Astrocyte (in vitro differentiated cells and primary cell): ENCODE data around the gene ATPAF2. TPM values are rescaled to one million over a fixed set of nuclear protein-coding genes. Genes with fewer than 3 reads are reported as not detected.

Experiments used
- DNase-seq: peaks from one replicate; pipeline ENCODE4 v3.0.0-alpha.2; 2010; ENCODE audit warnings: low read depth
- FAIRE-seq: peaks from 2 replicates; lab custom pipeline; 2011; peaks lifted over from hg19 to GRCh38; lab: Jason Lieb, UNC
- H2AFZ ChIP-seq: 2 replicates; pipeline ENCODE4 v1.6.0; 2012; ENCODE audit warnings: low read depth, low read length, inconsistent platforms
- H3K27ac ChIP-seq: 2 replicates; pipeline ENCODE4 v1.5.1; 2011; ENCODE audit warnings: low read depth, low read length, inconsistent platforms
- H3K27me3 ChIP-seq: 2 replicates; pipeline ENCODE4 v1.6.0; 2011; ENCODE audit warnings: low read length, inconsistent platforms; ENCODE audit not compliant: insufficient read depth
- H3K36me3 ChIP-seq: 2 replicates; pipeline ENCODE4 v1.5.1; 2011; ENCODE audit warnings: low read length, inconsistent platforms; ENCODE audit not compliant: insufficient read depth
- H3K4me1 ChIP-seq: 2 replicates; pipeline ENCODE4 v1.5.1; 2011; ENCODE audit warnings: low read length, inconsistent platforms; ENCODE audit not compliant: insufficient read depth
- H3K4me2 ChIP-seq: 2 replicates; pipeline ENCODE4 v1.6.0; 2012; ENCODE audit warnings: low read length, inconsistent platforms
- H3K4me3 ChIP-seq: 2 replicates; pipeline ENCODE4 v1.5.1; 2011; ENCODE audit warnings: low read depth, mild to moderate bottlenecking, low read length, inconsistent platforms; ENCODE audit not compliant: insufficient read depth
- H3K79me2 ChIP-seq: 2 replicates; pipeline ENCODE4 v1.6.0; 2012; ENCODE audit warnings: mild to moderate bottlenecking, low read length, inconsistent platforms; ENCODE audit not compliant: insufficient read depth
- H3K9ac ChIP-seq: 2 replicates; pipeline ENCODE4 v1.6.0; 2012; ENCODE audit warnings: mild to moderate bottlenecking, low read length, inconsistent platforms
- H3K9me3 ChIP-seq: 2 replicates; pipeline ENCODE4 v1.5.1; 2012; ENCODE audit warnings: low read depth, mild to moderate bottlenecking, low read length, inconsistent platforms; ENCODE audit not compliant: insufficient read depth
- H4K20me1 ChIP-seq: 2 replicates; pipeline ENCODE4 v1.6.0; 2012; ENCODE audit warnings: low read length, inconsistent platforms; ENCODE audit not compliant: insufficient read depth
- H3K27ac Mint-ChIP-seq: one replicate; pipeline ENCODE4 v1.8.0; 2021; ENCODE audit warnings: mild to moderate bottlenecking, mixed read lengths; ENCODE audit not compliant: unreplicated experiment
- H3K27me3 Mint-ChIP-seq: one replicate; pipeline ENCODE4 v1.8.0; 2021; ENCODE audit warnings: low read depth, mixed read lengths; ENCODE audit not compliant: unreplicated experiment
- H3K36me3 Mint-ChIP-seq: one replicate; pipeline ENCODE4 v1.8.0; 2021; ENCODE audit warnings: low read depth, mixed read lengths; ENCODE audit not compliant: unreplicated experiment
- H3K4me1 Mint-ChIP-seq: one replicate; pipeline ENCODE4 v1.8.0; 2021; ENCODE audit warnings: low read depth, mixed read lengths; ENCODE audit not compliant: unreplicated experiment
- H3K4me3 Mint-ChIP-seq: one replicate; pipeline ENCODE4 v1.8.0; 2021; ENCODE audit warnings: mild to moderate bottlenecking, moderate library complexity, mixed read lengths; ENCODE audit not compliant: unreplicated experiment
- H3K9me3 Mint-ChIP-seq: one replicate; pipeline ENCODE4 v1.8.0; 2021; ENCODE audit warnings: mild to moderate bottlenecking, mixed read lengths; ENCODE audit not compliant: unreplicated experiment
- EZH2 ChIP-seq: IDR thresholded peaks from 2 replicates; pipeline ENCODE4 v1.6.1; 2012; ENCODE audit warnings: mild to moderate bottlenecking, low read length, inconsistent platforms; ENCODE audit not compliant: insufficient read depth
- total RNA-seq: library from RNA; stranded (reverse); gene quantifications from 2 replicates; pipeline ENCODE4 v1.2.1, GENCODE V29; 2021
- TF ChIP-seq, protein P1 (sequence below): IDR thresholded peaks from 2 replicates; pipeline ENCODE4 v1.5.1; 2011; ENCODE audit warnings: low read depth, mild to moderate bottlenecking, inconsistent platforms, low read length, moderate library complexity; ENCODE audit not compliant: insufficient read depth

The ATPAF2 gene
- total RNA-seq, 1 donor from 2014 or later = 24.8 TPM

DNA sequence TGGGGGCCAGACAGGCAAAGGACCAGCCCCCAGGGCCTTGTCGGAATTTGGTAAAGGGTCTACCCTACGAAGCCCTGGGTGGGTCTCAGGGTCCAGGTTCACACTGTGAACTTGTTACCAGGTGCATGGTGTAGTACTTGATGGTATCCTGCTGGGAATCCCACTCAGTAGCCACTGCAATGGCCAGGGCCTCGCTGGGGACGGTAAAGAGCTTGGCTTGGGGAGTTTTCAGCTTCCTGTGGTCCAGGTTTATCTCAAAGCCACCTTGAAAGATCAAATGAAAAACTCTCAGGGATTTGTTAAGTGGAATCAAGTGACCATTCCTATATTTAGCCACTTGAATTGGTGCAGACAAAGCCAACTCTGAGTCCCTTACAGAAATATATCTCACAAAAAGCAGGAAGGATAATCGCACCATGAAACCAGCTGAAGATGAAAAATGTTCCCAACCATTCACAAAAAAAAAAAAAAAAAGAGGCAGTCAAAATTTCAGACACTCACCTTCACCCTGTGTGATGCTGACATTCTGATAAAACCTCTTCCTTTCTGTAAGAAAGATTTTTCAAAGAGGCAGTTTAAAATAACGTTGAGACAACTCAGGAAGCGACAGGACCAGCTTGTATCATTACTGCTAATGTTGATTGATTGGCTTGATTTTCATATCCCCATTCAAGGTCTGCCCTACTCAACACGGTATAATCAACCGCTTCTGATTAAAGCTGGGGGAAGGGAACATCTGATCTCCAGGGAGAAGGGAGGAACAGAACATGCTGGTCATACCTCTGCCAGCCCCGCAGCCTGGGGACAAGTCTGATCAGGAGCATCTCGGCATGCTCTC, 10.6 kb downstream of the ATPAF2 start:
- Mint-ChIP-seq H3K4me1 (peaks cover 19% of the 10 kb centered on the region), H3K36me3 (peaks cover 18% of the 10 kb centered on the region), H3K27me3 (no peaks in the 10 kb centered on the region), H3K27ac (no peak overlapping the region), H3K9me3 (no peaks in the 10 kb centered on the region), H3K4me3 (no peak overlapping the region)
- no peaks in the 10 kb centered on the region for H3K36me3 ChIP-seq
- H3K9ac ChIP-seq = no peak overlapping the region
- H3K4me1 ChIP-seq = peaks cover 21% of the 10 kb centered on the region
- H3K9me3 ChIP-seq = no peaks in the 10 kb centered on the region
- no peak for DNase-seq
- peaks cover 4% of the 10 kb centered on the region for H4K20me1 ChIP-seq
- no peak overlapping the region for H3K4me3 ChIP-seq
- no peak overlapping the region for H3K4me2 ChIP-seq
- TF ChIP-seq, protein P1, sequence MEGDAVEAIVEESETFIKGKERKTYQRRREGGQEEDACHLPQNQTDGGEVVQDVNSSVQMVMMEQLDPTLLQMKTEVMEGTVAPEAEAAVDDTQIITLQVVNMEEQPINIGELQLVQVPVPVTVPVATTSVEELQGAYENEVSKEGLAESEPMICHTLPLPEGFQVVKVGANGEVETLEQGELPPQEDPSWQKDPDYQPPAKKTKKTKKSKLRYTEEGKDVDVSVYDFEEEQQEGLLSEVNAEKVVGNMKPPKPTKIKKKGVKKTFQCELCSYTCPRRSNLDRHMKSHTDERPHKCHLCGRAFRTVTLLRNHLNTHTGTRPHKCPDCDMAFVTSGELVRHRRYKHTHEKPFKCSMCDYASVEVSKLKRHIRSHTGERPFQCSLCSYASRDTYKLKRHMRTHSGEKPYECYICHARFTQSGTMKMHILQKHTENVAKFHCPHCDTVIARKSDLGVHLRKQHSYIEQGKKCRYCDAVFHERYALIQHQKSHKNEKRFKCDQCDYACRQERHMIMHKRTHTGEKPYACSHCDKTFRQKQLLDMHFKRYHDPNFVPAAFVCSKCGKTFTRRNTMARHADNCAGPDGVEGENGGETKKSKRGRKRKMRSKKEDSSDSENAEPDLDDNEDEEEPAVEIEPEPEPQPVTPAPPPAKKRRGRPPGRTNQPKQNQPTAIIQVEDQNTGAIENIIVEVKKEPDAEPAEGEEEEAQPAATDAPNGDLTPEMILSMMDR = no peak
- TF ChIP-seq EZH2 = no peak
- no peaks in the 10 kb centered on the region for H3K27me3 ChIP-seq
- H3K27ac ChIP-seq = no peak overlapping the region
- H2AFZ ChIP-seq = no peak overlapping the region
- peaks cover 7% of the 10 kb centered on the region for H3K79me2 ChIP-seq
- FAIRE-seq = no peak

DNA sequence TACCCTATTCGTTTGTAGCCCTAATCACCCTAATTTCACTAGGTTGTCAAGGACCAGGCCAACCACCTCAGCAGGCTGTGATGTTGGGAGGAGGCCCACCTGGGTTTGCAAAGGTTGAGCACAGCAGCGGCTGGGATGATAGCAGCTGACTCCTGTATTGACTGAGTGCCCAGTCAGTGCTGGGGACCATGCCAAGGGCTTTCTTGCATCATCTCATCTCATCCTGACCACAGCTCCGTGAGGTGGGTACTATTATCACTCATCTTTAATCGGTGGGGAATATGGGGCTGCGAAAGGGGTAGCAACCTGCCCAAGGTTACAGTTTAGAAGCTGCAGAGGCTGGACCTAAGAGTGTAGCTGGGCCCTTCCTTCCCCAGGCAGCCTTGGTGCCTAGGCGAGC, 11.7 kb downstream of the ATPAF2 start:
- no peaks in the 10 kb centered on the region for H3K27me3 Mint-ChIP-seq
- peaks cover 18% of the 10 kb centered on the region for H3K36me3 Mint-ChIP-seq
- H3K27me3 ChIP-seq = no peaks in the 10 kb centered on the region

More for the DNA sequence above, 11.7 kb downstream of the ATPAF2 start:
- H3K9ac ChIP-seq = no peak overlapping the region
- no peak overlapping the region for H3K4me3 Mint-ChIP-seq
- peaks cover 17% of the 10 kb centered on the region for H3K4me1 Mint-ChIP-seq
- no peak overlapping the region for H3K27ac ChIP-seq
- TF ChIP-seq, protein P1 = no peak
- TF ChIP-seq EZH2 = no peak
- DNase-seq (no peak), FAIRE-seq (no peak)
- H2AFZ ChIP-seq = no peak overlapping the region
- peaks cover 4% of the 10 kb centered on the region for H4K20me1 ChIP-seq
- H3K4me3 ChIP-seq = no peak overlapping the region
- no peaks in the 10 kb centered on the region for H3K9me3 ChIP-seq
- H3K79me2 ChIP-seq = no peaks in the 10 kb centered on the region
- H3K4me1 ChIP-seq = peaks cover 19% of the 10 kb centered on the region
- no peaks in the 10 kb centered on the region for H3K36me3 ChIP-seq
- H3K27ac Mint-ChIP-seq = no peak overlapping the region
- no peaks in the 10 kb centered on the region for H3K9me3 Mint-ChIP-seq
- no peak overlapping the region for H3K4me2 ChIP-seq
